GM20000 (cell line): ENCODE measurements around the gene KRTAP5-9.
A peak's percentile ranks its signal among the peaks of the same experiment; 100 is the strongest.

Experiments used
- DNase-seq: peaks from one replicate; pipeline ENCODE4 v3.0.0; 2012; ENCODE audit warnings: low spot score
- TF ChIP-seq, protein P1 (sequence below): IDR thresholded peaks from 2 replicates; pipeline ENCODE4 v1.5.1; 2012; ENCODE audit warnings: mild to moderate bottlenecking, control low read depth; ENCODE audit errors: extremely low read depth, missing control alignments

KRTAP5-9 gene

DNA sequence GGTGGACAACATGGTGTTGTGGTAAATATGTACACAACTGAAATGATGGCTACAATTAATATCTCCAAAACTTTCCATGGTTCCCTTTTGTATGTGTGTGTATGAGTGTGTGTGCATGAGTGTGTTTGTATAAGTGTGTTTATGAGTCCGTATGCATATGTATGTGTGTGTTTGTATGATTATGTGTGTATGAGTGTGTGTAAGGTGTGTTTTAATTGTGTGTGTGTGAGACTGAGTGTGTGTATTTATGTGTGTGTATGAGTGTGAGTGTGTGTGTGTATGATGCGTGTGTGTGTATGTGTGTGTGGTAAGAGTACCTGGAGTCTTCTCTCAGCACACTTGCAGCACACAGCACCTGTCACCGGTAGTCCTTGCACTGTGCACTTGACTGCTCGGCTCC is 7.8 kb downstream of the KRTAP5-9 start:
- TF ChIP-seq, protein P1, sequence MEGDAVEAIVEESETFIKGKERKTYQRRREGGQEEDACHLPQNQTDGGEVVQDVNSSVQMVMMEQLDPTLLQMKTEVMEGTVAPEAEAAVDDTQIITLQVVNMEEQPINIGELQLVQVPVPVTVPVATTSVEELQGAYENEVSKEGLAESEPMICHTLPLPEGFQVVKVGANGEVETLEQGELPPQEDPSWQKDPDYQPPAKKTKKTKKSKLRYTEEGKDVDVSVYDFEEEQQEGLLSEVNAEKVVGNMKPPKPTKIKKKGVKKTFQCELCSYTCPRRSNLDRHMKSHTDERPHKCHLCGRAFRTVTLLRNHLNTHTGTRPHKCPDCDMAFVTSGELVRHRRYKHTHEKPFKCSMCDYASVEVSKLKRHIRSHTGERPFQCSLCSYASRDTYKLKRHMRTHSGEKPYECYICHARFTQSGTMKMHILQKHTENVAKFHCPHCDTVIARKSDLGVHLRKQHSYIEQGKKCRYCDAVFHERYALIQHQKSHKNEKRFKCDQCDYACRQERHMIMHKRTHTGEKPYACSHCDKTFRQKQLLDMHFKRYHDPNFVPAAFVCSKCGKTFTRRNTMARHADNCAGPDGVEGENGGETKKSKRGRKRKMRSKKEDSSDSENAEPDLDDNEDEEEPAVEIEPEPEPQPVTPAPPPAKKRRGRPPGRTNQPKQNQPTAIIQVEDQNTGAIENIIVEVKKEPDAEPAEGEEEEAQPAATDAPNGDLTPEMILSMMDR: no peak
- DNase-seq: no peak

DNA sequence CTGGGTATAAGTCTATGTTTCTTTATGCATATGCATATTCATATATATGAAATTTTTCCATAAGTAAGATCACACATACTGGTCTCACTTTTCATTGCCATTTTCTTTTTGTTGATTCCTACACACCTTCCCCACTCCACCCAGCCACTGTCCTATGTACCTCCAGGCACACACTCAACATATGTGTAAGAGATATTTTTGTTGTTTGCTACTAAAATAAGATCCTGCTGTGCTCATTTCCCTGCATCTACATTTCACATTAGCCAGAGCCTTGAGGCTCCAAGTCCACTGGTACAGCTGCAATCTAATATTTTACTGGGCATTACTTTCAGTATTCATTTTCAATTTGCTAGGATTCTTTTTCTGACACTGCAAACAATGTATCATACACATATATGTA is 9.0 kb downstream of the KRTAP5-9 start:
- TF ChIP-seq, protein P1: no peak

DNA sequence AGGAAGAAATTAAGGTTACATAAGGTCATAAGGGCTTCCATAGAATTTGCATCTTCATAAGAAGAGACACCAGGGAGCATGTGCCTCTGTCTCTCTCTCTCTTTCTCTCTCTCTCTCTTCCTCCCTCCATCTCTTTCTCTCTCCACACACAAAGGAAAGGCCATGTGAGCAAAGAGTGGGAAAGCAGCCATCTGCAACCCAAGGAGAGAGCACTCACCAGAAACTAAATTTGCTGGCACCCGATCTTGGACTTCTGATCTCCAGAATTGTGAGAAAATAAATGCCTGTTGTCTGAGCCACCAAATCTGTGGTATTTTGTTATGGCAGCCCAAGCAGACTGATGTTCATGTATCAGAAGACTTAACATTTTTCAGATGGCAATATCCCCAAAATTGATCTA is 10.8 kb downstream of the KRTAP5-9 start:
- TF ChIP-seq, protein P1: no peak
- no peak for DNase-seq

More for the DNA sequence above, 9.0 kb downstream of the KRTAP5-9 start:
- no peak for DNase-seq

DNA sequence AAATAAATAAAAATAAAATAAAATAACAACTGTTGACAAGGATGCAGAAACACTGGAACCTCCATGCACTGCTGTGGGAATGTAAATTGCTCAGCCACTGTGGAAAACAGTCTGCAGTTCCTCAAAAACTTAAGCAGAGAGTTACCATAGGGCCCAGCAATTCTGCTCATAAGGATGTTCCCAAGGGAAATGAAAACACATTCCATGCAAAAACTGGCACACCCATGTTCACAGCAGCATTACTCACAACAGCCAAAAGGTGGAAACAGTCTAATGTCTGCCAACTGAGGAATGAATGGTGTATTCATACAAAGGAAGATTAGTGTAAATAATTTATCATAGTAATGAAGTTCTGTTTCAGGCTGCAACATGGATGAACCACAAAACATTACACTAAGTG is 13.9 kb downstream of the KRTAP5-9 start:
- no peak for DNase-seq
- TF ChIP-seq, protein P1: no peak

DNA sequence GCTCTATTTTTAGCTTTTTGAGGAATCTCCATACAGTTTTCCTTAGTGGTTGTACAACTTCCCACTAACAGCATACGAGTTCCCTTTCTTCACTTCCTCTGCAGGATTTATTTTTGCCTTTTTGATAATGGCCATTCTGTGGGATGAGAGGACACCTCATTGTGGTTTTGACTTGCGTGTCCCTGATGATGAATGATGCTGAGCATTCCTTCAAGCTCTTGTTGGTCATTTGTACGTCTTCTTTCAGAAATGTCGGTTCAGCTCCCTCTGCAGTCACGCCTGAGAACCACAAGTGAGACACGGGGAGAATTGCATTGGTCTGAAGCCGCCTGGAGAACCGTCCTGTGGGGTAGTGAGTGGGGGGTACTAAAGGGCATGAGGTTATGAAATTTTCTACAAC is 15.2 kb downstream of the KRTAP5-9 start:
- peak; percentile 80 for DNase-seq
- TF ChIP-seq, protein P1: peak; percentile 54

DNA sequence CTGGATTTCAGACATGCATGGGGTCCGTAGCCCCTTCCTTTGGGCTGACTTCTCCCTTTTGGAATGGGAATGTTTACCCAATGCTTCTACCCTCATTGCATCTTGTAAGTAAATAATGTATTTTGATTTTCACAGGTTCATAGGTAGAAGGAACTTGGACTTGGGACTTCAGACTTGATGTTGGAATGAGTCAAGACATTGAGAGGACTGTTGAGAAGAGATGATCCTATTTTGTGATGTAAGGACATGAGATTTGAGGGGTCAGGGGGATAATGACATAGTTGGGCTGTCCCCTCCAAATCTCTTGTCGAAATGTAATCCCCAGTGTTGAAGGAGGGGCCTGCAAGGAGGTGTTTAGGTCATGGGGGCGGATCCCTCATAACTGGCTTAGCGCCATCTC is 16.2 kb downstream of the KRTAP5-9 start:
- TF ChIP-seq, protein P1: no peak

DNA sequence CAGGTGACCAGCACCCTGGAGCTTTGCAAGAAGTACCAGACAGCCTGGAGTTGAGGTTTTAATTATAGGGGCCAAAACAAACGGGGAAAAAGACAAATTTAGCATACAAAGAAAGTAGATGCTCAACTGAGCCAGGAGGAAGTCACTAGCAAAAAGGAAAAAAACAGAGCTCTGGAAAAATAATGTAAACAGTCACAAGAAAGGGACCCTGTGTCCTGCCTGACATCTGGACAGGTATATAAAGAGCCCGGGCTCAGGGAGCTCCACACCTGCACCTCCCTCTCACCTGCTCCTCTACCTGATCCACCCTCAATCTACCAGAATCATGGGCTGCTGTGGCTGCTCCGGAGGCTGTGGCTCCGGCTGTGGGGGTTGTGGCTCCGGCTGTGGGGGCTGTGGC is 17.0 kb downstream of the KRTAP5-9 start, which contains the start of gene KRTAP5-10:
KRTAP5-10 (plus strand) TSS at position 301 of the 400 bp plus-strand sequence; CDS start at position 326, 25 bp downstream.
- TF ChIP-seq, protein P1: no peak
- no peak for DNase-seq

More for the DNA sequence above, 16.2 kb downstream of the KRTAP5-9 start:
- DNase-seq: no peak
